ENCODE measurements around the gene TFAP2E.
A peak's percentile ranks its signal among the peaks of the same experiment; 100 is the strongest.

Gene TFAP2E

DNA sequence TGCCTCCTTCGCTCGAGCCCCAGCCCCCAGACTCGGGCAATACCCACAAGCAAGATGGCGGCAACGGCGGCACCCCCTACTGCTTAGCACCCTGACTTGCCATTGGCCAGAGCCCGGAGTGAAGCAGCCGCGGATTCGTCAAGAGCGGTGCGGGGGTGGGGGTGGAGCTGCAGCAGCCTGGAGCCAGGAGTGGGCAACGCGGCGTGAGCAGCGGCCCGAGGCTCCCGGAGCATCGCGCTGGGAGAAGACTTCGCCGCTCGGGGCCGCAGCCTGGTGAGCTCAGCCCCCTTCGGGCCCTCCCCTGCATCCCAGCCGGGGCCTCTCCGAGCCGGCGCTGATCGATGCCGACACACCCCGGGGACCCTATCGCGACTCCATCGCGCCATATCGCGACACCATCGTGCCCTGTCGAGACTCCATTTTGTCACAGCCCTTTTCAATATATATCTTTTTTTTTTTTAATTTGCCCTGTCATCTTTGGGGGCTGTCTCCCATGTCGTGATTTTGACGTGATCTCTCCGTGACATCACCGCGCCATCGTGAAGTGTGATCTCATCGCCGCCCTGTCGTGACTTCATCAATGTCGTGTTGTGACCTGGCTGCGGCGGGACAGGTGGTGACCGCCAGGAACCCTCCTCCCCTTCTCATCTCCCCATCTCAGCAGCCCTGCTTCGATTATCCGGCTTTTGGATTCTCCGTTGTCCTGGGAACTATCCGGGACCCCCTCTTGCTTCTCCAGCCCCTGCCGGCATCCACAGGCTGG is 15.3 kb upstream of the TFAP2E start, which contains the start of gene NCDN:
TSS of gene NCDN (plus strand) at position 189 of the 763 bp plus-strand sequence. CDS start at position 581, 392 bp downstream.
- peak; percentile 93 to 98 for DNase-seq

DNA sequence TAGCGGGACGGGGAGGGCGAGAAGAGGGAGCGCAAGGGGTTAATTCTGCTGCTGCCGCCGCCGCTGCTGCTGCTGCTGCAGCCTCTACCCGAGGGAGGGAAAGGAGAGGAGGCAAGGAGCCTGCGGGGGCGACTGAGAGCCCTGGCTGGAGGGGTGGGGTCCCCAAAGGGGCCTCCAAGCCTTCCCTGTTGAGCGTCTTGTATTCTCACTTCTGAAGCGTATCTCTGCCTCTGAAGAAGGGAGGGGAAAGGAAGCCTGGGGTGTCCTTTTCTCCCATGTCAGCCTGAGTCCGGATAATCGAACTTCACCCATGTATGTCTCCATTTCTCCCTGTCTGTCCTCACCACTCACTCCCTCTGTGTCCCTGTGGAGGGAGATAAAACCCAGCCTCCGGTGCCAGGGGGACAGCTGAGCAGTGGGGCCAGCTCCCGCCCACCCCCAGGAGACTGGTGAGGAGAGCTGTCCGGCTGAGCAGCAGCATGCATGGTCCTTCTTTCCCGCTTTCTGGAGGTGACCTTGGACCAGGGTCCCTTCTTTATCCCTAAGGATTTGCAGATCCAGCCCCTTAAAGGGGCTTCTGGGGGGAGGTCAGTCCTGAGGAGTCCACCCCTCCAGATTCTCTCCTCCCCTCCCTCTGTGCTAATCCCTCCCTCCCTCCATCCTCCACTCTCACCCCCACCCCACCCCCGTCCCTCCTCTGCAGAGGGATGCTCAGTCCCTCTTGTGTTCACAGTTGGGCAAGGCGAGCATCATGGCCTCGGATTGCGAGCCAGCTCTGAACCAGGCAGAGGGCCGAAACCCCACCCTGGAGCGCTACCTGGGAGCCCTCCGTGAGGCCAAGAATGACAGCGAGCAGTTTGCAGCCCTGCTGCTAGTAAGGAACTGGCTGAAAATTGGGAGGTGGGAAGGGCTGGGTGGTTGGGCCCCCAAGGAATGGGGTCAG is 14.5 kb upstream of the TFAP2E start:
- DNase-seq = no peak

- DNase-seq = no peak
Observed at GRCh38 chr1:35559317-35559944, 13.7 kb upstream of the TFAP2E start.

GRCh38 chr1:35560256-35561225 is 12.6 kb upstream of the TFAP2E start:
- peak; percentile 42 to 84 for DNase-seq

DNA sequence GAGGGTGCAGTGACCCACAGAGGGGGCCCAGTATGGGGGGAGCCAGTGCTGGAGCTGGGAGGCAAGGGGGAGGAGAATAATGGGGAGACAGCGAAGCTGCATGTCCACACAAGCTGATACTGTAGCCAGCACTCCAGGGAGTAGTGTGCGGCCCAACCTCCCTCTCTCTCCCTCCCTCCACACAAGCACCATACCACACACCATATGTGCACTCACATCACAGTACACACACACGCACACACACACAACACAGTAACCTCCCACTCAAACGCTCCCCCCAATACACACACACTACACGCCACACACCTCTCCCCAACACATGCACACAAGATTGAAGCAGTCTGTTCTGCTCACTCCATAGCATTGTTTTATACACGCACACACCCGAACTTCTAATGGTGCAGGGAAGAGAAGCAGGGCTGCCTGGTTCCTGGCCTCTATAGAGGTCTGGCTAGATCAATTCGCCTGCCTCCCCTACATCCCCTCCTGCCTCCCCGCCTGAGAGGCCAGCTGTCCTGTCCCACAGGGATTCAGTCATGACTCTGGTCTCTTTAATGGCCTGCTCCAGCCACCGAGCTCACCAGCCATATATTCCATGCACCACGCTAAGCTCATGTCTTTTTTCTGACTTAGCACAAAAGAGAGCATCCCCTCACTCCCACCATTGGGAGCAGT is 11.7 kb upstream of the TFAP2E start:
- no peak for DNase-seq

DNA sequence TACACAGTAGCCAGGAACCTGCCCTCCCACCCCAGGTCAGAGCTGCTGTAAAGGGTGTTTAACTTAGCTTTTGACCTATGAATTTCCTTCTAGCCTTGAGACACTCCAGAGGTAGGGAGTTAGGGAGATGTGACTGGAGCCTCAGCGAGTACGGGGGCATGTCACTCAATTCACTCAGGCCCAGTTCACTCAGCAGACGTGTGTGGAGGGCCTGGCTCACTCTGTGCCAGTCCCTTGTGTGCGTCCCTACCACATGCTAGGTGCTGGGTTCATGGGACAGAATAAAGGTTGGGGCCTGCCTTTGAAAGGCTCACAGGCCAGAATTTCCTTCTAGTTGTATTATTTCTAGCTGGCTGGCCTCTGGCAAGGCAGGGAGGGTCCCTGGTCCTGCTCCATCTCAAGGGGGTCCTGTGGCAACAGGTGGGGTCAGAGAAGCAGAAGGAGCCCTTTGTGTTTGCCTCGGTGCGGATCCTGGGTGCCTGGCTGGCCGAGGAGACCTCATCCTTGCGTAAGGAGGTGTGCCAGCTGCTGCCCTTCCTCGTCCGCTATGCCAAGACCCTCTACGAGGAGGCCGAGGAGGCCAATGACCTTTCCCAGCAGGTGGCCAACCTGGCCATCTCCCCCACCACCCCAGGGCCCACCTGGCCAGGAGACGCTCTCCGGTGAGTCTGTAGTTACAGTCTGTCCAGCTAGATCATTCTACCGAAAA is 11.0 kb upstream of the TFAP2E start:
- DNase-seq = no peak

DNA sequence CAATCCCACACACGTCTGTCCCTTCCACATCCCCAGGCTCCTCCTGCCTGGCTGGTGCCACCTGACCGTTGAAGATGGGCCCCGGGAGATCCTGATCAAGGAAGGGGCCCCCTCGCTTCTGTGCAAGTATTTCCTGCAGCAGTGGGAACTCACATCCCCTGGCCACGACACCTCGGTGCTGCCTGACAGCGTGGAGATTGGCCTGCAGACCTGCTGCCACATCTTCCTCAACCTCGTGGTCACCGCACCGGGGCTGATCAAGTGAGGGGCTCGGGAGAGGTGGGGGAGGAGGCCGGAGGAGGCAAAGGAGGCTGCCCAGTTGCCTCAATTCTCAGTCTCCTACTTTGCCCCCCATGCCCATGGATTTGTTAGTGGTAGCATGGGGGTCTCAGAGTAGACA is 9.9 kb upstream of the TFAP2E start:
- no peak for DNase-seq

- peak; percentile 38 to 76 for DNase-seq
Observed at GRCh38 chr1:35564037-35564883, 8.9 kb upstream of the TFAP2E start.

DNA sequence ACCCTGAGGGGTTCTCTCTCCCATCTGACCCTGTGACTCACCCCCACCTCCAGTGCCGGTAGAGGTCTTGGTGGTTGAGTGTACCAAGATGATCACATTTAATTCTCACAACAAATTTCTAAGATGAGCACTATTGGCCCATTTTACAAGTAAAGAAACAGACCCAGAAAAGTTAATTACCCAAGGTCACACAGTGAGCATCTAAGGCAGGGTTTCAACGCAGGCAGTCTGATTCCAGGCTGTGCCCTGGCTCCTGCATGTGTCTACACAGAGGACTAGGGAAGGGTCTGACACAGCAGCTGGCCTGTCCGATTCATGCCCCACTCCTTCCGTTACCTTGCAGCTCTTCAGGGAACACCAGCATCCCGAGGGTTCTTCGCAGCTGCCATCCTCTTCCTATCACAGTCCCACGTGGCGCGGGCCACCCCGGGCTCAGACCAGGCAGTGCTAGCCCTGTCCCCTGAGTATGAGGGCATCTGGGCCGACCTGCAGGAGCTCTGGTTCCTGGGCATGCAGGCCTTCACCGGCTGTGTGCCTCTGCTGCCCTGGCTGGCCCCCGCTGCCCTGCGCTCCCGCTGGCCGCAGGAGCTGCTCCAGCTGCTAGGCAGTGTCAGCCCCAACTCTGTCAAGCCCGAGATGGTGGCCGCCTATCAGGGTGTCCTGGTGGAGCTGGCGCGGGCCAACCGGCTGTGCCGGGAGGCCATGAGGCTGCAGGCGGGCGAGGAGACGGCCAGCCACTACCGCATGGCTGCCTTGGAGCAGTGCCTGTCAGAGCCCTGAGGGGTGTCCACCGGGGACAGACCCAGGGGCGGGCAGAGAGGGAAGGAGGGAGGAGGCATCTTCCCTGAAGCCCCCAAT is 8.0 kb upstream of the TFAP2E start:
- DNase-seq = no peak

DNA sequence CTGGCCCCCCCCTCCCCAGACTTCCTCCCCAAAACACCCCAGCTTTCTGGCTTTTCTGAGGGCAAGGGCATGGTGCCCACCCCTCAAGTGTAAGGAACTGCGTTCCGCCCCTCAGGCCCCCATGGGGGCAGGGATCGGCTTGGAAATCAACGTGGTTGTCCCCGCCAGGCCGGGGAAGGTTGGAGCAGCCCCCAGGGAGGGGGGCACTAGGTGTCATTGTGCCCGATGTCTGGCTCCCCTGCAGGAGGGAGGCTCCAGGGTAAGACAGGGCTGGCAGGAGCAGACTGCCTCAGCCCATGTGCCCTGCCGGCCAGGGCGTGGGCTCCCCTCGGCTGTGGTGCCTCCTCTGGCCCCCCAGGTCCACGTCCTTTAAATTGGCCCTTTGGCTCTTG is 7.4 kb upstream of the TFAP2E start:
- no peak for DNase-seq

- no peak for DNase-seq
Observed at GRCh38 chr1:35567947-35568558, 5.1 kb upstream of the TFAP2E start.

GRCh38 chr1:35568975-35569395 is 4.1 kb upstream of the TFAP2E start:
- DNase-seq = peak; percentile 55 to 78

GRCh38 chr1:35569936-35570335 is 3.2 kb upstream of the TFAP2E start:
- DNase-seq = no peak

DNA sequence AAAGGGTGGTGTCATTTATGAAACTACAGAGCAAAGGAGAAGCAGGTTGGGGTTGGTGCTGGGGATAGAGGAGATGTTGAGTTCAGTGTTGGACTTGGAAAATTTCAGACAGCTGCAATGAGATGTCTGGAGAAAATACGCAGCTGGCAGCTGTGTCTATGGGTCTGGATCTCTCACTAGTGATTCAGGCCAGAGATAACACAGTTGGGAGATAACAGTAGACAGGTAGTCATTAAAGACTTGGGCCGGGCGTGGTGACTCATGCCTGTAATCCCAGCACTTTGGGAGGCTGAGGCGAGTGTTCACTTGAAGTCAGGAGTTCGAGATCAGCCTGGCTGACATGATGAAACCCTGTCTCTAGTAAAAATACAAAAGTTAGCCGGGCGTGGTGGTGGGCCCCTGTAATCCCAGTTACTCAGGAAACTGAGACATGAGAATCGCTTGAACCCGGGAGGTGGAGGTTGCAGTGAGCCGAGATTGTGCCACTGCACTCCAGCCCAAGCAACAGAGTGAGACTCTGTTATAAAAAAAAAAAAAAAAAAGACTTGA is 2.5 kb upstream of the TFAP2E start:
- DNase-seq = no peak

- no peak for DNase-seq
Observed at GRCh38 chr1:35571263-35571662, 1.9 kb upstream of the TFAP2E start.

- no peak for DNase-seq
Observed at GRCh38 chr1:35572296-35572695, 818 bp upstream of the TFAP2E start.

DNA sequence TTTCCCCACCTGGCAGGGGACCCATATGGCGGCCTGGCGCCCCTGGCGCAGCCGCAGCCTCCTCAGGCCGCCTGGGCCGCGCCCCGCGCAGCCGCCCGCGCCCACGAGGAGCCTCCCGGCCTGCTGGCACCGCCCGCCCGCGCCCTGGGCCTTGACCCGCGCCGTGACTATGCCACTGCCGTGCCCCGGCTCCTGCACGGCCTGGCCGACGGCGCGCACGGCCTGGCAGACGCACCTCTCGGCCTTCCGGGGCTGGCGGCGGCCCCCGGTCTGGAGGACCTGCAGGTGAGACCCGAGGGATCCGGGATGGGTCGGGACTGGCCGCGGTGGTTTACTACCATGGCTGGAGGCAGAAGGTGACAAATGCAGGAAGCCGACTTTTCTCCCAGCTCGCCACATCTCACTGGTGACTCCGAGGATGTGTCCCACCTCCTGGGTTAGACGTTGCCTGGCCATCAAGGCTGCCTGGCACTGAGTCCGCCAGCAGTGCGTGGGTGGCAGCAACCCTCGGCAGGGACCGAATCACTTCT is 1.1 kb downstream of the TFAP2E start:
- no peak for DNase-seq
